Measurements from ENCODE around the gene DNAJB13.
"Not testable (repeated sequence)": the region's sequence is repeated elsewhere in the genome, so short reads cannot be mapped to it uniquely, and the experiment has no call there.

DNAJB13 gene, protein sequence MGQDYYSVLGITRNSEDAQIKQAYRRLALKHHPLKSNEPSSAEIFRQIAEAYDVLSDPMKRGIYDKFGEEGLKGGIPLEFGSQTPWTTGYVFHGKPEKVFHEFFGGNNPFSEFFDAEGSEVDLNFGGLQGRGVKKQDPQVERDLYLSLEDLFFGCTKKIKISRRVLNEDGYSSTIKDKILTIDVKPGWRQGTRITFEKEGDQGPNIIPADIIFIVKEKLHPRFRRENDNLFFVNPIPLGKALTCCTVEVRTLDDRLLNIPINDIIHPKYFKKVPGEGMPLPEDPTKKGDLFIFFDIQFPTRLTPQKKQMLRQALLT

DNA sequence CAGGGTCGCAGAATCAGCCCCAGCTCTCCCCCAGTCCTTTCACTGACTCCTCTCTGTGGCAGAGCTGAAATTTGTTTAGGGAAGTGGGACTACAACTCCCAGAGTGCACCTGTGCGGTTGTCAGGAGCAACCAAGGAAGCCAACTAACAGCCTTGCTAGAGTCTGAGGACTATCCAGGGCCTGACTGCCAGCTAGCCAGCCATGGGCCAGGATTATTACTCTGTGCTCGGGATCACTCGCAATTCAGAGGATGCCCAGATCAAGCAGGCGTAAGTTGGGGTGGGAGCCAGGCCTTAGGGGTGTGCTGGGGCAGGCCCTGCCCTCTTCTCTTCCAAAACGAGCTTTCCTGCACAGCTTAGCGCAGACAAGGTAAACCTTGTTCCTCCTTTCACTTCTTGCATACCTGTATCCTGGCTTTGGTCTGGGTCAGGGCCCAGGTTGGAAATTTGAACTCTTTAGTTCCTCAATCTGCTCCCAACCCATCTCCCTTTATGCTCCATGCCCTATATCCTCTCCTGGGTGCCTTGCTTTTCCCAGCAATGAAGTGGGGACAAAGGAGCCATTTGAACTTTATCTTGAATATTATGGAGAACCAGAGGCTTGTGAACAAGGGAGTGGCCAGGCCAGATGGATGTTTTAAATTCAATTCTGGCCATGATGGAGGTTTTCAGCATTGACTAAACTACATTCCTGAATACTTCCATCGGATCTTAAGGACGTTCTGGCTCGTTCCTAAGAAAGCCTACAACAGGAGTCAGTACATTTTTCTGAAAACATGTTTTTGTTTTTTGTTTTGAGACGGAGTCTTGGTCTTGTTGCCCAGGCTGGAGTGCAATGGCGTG lies at the start of gene DNAJB13:
TSS of gene DNAJB13 (plus strand) at position 158 of the 842 bp plus-strand sequence. CDS start at position 202, 44 bp downstream.
- DNase-seq, result peak; percentile 50

DNA sequence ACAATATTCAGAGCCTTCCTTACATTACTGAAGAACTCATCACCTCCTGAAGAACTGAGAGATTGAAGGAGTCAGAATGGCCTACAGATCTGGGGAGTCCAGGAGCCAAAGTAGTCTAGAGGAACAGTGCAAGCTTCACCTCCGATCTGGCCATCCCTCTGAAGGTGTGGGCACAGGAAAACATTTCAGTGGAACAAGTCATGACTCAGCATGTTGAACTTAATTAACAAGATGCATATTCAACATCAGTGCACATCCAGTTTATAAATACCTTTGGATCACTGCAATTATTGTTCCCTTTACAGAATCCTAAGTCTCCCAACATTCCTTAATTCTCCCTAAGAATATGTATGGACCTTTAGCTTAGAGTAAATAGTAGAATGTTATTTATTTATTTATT lies 48.5 kb upstream of the DNAJB13 start:
- no peak for DNase-seq

DNA sequence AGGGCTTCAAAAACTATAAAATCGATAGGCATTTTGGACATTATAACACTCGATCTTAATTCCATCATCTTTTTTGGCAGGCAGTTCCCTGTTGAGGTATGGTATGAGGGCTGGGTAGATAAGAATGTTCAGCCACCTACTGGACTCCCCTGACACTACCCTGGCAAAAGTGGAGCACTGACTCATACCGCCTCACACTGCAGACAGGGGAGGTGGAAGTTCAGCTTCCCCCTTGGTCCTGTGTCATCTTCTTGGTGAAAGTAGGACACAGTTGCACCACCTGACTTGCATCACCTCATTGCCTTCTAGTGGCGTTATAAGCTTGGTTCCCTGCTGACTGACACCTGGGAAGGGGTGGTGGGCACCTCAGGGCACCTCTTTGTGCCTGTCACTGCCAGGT lies 43.6 kb upstream of the DNAJB13 start:
- DNase-seq, result peak; percentile 68

DNA sequence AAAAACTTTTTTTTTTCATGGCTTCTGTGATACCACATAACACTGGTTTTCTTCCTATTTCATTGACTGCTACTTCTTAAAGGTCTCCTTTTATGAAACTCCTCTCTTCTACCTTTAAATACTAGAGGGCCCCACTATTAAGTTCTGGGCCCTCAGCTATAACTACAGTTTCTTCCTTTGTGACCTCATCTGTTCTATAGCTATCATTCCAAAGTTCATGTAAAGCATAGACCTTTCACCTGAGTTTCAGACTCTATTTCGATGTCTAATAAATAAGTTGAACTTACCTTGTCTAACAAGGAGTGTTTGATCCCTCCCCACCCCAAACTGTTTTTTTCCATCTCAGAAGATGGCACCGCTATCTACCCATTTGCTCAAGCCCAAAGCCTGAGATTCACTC lies 38.8 kb upstream of the DNAJB13 start:
- DNase-seq, result no peak

DNA sequence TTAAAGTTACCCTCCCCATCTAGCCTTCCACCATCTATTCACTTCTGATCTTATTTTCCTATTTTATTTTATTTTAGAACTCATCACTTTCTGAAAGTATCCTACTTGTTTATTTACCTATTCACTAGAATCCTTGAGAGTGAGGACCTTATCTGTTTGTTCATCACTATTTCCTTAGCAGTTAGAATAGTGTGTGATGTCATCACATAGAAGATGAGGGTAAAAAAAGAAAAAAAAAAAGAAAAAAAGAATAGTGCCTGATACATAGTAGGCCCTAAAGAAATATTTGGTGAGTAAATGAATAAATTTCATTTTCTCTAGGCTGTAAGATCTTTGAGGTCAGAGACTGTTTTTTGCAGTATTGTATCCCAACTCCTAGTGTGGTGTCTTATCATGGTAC lies 37.4 kb upstream of the DNAJB13 start:
- no peak for DNase-seq

DNA sequence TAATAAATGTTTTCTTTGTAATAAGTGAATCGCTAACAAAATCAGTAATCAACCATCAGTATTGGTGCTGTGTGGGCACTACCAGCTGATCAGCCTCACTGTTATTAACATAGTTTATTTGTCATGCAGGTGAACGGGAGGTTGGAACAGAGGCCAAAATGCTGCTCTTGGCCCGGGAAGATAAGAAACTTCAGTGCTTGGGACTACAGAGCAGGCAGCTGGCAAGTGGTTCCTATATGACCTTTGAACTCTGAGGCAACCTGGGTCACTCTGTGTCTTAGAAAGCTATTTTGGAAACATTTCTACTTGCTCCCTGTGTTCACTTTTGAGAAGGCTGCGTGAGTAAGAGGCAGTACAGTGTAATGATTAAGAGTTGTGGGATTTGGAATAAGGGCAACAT lies 36.5 kb upstream of the DNAJB13 start:
- DNase-seq, result no peak

DNA sequence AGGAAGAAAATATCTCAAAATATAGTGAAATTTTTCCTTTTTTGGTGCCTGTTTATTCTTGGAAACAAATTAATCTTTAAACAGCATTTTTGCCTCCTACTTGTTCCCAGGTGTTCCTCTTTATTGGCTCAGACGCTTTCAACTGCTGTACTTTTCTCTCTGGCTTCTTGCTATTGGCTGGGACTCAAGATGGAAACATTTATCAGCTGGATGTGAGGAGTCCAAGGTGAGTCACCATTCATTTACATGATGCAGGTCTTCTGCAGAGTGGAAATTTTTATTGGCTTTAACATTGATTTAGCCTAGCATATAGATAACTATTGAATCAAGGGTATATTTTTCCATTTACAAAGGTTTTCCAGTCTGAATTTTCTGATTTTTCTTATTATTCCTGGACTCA lies 34.4 kb upstream of the DNAJB13 start:
- DNase-seq, result peak; percentile 49

DNA sequence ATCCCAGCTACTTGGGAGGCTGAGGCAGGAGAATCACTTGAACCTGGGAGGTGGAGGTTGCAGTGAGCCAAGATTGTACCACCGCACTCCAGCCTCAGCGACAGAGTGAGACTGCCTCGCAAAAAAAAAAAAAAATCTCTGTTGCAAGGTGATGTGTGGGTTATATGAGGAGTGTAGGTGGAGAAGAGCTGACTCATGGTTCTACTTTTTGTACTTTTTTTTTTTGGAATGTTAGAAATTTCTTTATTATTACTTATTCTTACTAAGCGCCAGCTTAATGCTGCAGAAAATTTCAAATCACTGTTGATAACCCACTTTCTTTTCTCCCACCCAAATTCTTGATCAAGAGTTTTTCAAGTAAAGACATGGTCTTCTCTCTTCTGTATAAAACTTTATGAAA lies 29.6 kb upstream of the DNAJB13 start:
- no peak for DNase-seq

DNA sequence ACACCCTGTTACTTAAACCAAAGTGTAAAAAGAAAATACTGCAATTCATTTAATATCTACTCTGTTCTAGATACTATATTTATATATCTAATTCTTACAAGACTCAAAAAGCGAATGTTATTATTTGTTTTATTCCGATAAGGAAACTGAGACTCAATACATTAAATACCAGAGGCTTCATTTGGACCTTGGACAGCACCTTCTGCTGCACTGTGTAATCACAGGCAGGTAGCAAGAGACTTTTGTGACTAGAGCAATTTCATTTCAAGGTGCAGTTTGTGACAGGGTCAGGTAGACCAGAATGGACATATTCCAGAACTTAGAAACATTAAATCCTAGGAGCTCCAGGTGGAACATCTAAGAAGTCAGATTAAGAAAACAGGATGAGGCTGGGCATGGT lies 21.4 kb upstream of the DNAJB13 start:
- no peak for DNase-seq

DNA sequence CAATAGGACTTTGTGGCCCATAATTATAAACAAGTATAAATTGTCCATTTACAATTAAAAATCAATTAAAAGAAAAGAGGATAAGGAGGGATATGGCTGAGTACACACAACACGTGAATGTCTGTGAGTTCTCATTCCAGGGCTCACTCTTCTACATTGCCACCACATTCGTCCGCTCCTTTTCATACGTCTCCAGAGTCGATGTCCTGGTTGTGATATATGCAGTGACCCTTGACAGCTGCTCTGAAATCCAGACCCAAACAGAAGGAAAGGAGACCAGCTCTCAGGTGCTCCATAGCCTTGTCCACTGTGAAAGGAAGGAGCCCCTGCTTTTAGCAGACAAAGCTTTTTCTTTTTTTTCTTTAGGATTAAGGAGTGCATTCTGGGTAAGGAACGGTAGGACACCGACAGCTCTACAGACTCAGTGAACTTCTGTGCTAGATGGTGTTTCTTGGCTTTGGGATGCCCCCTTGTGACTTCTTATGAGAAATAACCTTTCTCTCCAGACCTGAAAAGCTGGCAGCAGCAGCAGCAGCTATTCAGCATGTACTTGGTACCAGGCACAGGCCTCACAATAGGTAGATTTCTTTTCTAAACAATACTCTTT lies 19.7 kb upstream of the DNAJB13 start:
- peak; percentile 62 for DNase-seq

DNA sequence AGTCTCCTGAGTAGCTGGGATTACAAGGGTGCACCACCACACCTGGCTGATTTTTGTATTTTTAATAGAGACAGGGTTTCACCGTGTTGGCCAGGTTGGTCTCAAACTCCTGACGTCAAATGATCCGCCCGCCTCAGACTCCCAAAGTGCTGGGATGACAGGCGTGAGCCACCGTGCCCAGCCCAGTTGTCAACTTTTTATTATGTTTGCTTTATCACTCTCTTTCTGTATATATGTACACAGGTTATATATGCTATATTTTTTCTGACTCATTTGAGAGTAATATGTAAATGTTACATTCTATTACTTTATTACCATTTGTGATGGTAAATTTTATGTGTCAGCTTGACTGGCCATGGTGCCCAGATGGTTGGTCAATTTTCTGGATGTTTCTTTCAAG lies 18.9 kb upstream of the DNAJB13 start:
- no peak for DNase-seq

DNA sequence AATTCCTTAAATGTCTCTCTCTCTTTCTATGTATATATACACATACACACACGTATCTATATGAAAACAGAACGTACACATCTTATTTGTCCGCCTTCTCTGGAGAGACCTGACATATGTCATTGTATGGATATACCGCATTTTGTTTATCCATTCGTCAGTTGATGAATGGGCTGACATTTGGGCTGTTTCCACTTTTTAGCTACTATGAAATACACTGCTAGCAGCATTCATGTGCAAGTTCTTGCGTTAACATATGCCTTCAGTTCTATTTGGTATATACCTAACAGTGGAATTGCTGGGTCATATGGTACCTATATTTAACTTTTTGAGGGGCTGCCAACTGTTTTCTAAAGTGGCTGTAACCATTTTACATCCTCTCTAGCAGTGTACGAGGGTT lies 18.0 kb upstream of the DNAJB13 start:
- DNase-seq, result no peak

DNA sequence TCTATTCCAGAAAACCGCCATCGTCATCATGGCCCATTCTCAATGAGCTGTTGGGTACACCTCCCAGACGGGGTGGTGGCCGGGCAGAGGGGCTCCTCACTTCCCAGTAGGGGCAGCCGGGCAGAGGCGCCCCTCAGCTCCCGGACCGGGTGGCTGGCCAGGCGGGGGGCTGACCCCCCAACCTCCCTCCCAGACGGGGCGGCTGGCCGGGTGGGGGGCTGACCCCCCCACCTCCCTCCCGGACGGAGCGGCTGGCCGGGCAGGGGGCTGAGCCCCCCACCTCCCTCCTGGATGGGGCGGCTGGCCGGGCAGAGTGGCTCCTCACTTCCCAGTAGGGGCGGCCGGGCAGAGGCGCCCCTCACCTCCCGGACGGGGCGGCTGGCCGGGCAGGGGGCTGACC lies 14.8 kb upstream of the DNAJB13 start:
- not testable (repeated sequence) for DNase-seq

DNA sequence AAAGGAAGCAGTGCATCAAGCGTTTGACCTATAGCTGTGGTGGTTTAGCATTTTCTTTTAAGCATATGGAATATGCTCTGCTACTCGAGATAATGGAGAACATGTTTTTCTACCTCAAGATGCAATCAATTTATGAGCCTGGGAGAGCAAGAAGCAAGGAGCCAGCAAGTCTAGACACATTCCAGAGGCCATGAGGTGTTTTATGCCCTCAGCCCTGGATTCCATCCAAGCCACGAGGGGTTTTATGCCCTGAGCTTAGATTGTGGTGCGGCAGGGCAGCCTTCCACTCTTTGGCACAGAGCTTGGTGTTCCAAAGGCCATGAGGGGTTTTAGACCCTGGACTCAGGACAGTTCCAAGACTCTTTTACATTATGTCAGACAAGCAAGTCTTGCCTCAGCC lies 11.7 kb upstream of the DNAJB13 start:
- DNase-seq, result peak; percentile 21

DNA sequence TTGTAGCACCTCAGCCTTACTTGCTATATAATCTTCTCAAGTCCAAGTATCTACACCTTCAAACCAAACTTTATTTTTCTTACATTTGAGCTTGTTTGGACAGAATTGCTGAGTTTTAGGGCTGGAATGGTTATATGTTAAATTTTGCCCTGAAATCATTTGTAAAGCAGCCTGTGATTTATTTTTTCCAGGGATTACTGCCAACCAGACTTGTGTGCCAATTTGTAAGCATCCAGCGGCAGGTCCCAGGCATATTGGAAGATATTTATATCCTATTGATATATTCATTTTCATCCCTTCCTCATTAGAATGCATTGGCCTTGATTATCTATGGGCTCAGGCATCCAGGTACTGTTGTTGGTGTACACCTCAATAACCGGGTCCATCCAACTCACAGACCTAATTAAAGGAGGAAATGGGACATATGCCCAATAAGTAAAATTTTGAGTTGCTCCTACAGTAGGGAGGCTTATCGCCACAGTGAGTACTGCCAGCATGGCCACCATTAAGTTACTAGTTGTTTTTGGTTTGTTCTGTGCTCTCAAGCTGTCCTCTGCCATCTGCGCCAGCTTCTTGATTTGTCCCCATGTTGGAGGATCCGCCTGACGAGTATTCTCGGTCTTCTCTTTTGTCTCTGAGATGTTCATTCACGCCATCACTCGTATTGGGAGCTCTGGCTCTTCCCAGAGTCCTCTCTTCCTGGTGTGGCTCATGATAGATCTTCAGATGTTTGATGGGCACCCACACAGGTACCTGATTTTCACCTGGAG lies 9.8 kb upstream of the DNAJB13 start:
- no peak for DNase-seq

DNA sequence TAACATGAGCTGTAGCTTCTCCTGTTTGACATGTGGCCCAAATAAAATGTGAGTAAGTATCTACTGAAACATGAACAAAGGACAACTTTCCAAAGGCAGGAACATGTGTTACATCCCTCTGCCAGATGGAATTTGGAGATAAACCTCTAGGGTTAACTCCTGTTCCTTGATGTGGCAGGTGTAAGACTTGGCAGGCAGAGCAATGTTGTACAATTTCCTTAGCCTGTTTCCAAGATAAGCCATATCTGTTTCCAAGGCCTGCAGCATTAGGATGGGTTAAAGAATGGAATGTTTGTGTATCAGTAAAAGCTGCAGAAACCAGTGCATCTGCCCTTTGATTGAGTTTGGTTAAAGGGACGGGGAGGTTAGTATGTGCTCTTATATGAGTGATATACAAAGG lies 8.8 kb upstream of the DNAJB13 start:
- peak; percentile 40 for DNase-seq

DNA sequence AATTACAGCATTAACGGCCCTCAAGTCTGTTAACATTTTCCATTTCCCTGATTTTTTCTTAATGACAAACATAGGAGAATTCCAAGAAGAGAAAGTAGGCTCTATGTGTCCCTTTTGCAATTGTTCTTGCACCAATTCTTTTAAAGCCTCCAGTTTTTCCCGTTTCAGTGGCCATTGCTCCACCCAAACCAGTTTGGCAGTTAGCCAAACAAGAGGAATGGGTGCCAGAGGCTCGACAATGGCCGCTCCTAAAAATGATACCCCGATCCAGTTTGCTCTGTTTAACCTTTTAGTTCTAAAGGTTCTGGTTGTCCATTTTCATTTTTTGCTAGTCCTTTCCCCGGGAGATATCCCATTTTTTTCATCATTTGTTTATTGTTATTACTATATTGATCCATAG lies 6.7 kb upstream of the DNAJB13 start:
- DNase-seq, result no peak

DNA sequence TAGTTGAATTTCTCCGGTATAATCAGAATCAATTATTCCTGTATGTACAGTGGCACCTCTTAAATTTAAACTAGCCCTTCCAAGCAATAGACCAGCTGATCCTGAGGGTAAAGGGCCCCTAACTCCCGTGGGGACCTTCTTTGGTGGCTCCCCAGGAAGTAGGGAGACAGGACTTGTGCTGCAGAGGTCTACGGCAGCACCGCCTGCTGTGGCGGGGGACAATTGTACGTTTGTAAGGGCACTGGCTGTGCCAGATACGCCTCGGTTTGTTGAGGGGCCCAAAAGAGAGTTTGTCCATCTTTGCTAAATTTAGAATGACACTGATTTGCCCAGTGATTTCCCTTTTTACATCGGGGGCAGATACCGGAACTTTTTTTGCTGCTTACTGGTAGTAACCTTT lies 5.9 kb upstream of the DNAJB13 start:
- DNase-seq, result no peak

DNA sequence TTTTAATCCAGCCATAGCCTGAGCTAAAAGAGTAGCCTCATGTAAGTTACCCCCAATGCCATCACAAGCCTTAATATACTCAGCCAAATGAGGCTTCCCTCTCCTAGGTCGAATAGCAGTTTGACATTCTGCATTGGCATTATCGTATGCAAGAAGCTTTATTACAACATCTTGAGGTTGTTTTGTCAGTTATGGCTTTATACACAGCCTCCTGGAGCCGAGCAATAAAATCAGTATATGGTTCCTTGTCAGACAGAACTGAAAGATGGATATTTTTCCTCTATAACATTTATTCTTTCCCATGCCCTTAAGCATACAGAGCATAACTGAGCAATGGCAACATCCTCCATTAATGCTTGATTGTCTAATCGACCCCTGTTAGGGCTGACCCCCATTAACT lies 5.4 kb upstream of the DNAJB13 start:
- no peak for DNase-seq

DNA sequence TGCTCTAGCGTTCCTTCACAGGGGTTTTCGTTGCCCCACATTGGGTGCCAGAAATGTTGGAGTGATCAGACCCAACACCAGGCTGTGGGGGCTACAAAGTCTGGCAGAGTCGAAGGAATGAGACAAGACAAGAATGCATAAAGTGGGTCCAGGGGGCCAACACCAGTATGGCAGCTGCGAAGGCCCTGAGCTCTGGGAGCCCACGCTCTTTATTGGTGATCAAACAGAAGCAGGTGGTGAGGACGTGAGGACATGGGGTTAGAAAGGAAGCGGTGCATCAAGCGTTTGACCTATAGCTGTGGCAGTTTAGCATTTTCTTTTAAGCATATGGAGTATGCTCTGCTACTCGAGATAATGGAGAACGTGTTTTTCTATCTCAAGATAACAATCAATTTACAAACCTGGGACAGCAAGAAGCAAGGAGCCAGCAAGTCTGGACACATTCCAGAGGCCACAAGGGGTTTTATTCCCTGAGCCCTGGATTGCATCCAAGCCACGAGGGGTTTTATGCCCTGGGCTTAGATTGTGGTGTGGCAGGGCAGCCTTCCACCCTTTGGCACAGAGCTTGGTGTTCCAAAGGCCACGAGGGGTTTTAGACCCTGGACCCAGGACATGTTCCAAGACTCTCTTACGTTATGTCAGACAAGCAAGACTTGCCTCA lies 3.9 kb upstream of the DNAJB13 start:
- no peak for DNase-seq

DNA sequence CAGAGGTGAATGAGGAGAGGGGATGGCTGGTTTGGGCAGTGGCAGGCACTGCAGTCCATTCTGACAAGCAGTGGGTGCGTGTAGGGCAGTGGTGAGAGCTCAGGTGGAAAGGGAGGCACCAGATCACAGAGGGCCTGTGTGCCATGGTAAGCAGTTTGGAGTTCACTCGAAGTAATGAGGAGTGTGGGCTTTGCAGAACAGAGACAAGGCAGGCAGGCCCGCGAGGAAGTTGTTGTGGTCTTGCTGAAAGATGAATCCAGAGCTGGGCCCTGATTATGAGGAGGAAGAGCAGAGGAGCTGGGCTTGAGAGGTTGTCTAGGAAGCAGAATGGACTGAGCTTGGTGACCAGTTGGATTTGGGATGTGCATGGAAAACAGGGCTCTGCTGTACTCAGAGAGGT lies 1.6 kb upstream of the DNAJB13 start:
- DNase-seq, result no peak

DNA sequence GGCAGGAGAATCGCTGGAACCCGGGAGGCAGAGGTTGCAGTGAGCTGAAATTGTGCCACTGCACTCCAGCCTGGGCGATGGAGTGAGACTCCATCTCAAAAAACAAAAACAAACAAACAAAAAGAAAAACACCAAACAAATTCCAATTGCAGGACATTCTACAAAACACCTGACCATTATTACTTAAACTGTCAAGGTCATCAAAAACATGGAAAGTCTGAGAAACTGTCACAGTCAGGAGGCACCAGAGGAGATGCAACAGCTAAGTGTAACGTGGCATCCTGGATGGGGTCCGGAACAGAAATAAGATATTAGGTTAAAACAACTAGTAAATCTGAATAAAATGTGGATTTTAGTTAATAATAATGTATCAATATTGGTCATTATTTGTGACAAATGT lies 914 bp upstream of the DNAJB13 start:
- DNase-seq, result no peak

DNA sequence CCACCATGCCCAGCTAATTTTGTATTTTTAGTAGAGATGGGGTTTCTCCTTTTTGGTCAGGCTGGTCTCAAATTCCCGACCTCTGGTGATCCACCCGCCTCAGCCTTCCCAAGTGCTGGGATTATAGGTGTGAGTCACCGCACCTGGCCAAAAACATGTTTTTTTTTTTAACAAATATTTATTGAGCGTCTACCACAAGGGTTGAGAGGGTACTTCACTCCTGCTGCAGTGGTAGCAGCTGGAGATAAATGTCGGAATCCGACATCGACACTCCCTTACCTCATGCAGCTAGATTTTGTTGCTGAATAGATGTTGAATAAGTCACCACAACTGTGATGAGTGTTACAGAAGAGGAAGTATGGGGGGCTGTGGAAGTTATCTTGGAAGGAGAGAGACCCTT lies 971 bp downstream of the DNAJB13 start:
- no peak for DNase-seq

Measured in NCI-H226 (cell line).